ENCODE data around the gene SLC6A17.

SLC6A17 gene

DNA sequence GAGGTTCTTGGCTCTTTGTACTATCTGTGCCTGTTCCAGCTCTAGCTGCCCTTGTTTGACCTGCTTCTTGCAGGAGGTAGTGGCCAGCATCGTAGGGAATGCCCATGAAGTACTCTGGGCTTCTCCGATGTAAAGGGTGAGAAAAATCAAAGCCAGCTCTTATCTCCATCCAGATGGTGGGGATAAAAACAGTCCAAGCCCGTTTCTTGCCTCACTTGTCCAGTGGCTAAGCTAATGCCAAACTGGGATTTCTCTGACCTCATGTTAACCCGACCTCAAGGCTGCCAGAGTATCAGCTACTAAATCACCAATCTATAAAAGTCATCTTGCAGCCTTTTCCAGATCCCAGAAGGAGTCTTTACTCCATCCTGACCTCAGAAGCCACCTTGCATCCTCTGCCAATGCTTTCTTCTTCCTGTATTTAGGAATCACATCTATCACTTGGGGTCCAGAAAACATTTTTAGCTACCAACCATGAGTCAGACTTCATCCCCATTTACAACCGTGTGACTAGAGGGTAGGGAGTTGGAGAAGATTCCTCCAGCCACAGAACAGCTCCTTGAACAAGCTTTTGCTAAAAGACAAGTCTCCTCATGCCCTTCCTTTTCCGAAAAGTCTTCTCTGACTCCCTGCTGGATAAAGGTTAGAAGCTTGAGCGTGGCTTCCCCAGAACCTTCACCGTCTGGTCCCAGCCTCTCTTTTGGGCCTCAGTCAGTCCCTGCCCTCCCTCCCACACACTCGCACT is 95.8 kb downstream of the SLC6A17 start:
- H3K27me3 ChIP-seq (ENCODE audit: insufficient read depth, poor library complexity, severe bottlenecking): no peaks in the 10 kb centered on the region

DNA sequence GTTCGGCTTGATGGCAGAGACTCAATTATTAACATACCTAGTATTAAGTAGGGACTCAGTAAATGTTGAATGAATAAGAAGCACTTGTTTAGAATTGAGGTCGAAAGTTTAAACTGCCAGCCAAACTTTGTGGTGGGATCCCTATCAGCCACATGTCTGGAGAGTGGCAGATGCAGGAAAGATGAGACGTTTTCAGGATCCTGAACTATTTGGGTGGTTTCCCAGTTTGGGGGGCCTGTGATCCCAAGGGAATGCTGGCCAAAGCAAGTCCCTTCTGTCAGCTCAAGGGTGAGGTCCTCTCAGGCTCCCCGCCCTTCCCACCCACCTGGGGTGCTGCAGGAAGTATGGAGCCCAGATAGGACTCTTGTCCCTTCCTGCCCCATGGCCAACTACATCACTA is 98.5 kb downstream of the SLC6A17 start:
- Histone ChIP-seq H3K27me3 (ENCODE audit: insufficient read depth, poor library complexity, severe bottlenecking) (no peaks in the 10 kb centered on the region), H3K27ac (replicated peaks) (no peak overlapping the region), H3K4me3 (replicated peaks; ENCODE audit: insufficient read depth, low read length) (no peak overlapping the region)
- no peak for DNase-seq (ENCODE audit: low read depth in 1 of 2, low spot score in 1 of 2)
- TF ChIP-seq, protein P1, sequence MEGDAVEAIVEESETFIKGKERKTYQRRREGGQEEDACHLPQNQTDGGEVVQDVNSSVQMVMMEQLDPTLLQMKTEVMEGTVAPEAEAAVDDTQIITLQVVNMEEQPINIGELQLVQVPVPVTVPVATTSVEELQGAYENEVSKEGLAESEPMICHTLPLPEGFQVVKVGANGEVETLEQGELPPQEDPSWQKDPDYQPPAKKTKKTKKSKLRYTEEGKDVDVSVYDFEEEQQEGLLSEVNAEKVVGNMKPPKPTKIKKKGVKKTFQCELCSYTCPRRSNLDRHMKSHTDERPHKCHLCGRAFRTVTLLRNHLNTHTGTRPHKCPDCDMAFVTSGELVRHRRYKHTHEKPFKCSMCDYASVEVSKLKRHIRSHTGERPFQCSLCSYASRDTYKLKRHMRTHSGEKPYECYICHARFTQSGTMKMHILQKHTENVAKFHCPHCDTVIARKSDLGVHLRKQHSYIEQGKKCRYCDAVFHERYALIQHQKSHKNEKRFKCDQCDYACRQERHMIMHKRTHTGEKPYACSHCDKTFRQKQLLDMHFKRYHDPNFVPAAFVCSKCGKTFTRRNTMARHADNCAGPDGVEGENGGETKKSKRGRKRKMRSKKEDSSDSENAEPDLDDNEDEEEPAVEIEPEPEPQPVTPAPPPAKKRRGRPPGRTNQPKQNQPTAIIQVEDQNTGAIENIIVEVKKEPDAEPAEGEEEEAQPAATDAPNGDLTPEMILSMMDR (IDR thresholded peaks at IDR 0.05; ENCODE audit: insufficient read depth, low read length): no peak
- TF ChIP-seq SPI1 (IDR thresholded peaks at IDR 0.05; ENCODE audit: borderline replicate concordance, low read depth): no peak
- no peak for TF ChIP-seq GABPA (IDR thresholded peaks at IDR 0.05; ENCODE audit: low read depth)
- no peak for TF ChIP-seq POLR2AphosphoS5 (IDR thresholded peaks at IDR 0.05; ENCODE audit: low read depth)
- TF ChIP-seq, protein P2, sequence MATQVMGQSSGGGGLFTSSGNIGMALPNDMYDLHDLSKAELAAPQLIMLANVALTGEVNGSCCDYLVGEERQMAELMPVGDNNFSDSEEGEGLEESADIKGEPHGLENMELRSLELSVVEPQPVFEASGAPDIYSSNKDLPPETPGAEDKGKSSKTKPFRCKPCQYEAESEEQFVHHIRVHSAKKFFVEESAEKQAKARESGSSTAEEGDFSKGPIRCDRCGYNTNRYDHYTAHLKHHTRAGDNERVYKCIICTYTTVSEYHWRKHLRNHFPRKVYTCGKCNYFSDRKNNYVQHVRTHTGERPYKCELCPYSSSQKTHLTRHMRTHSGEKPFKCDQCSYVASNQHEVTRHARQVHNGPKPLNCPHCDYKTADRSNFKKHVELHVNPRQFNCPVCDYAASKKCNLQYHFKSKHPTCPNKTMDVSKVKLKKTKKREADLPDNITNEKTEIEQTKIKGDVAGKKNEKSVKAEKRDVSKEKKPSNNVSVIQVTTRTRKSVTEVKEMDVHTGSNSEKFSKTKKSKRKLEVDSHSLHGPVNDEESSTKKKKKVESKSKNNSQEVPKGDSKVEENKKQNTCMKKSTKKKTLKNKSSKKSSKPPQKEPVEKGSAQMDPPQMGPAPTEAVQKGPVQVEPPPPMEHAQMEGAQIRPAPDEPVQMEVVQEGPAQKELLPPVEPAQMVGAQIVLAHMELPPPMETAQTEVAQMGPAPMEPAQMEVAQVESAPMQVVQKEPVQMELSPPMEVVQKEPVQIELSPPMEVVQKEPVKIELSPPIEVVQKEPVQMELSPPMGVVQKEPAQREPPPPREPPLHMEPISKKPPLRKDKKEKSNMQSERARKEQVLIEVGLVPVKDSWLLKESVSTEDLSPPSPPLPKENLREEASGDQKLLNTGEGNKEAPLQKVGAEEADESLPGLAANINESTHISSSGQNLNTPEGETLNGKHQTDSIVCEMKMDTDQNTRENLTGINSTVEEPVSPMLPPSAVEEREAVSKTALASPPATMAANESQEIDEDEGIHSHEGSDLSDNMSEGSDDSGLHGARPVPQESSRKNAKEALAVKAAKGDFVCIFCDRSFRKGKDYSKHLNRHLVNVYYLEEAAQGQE (IDR thresholded peaks at IDR 0.05; ENCODE audit: insufficient replicate concordance, low read depth): no peak

More for the DNA sequence above, 95.8 kb downstream of the SLC6A17 start:
- Histone ChIP-seq H3K4me3 (replicated peaks; ENCODE audit: insufficient read depth, low read length) (no peak overlapping the region), H3K27ac (replicated peaks) (no peak overlapping the region)
- no peak for DNase-seq (ENCODE audit: low read depth in 1 of 2, low spot score in 1 of 2)
- TF ChIP-seq POLR2AphosphoS5 (IDR thresholded peaks at IDR 0.05; ENCODE audit: low read depth) (no peak), SPI1 (IDR thresholded peaks at IDR 0.05; ENCODE audit: borderline replicate concordance, low read depth) (no peak), GABPA (IDR thresholded peaks at IDR 0.05; ENCODE audit: low read depth) (no peak)
- TF ChIP-seq, protein P2 (IDR thresholded peaks at IDR 0.05; ENCODE audit: insufficient replicate concordance, low read depth): no peak
- TF ChIP-seq, protein P1 (IDR thresholded peaks at IDR 0.05; ENCODE audit: insufficient read depth, low read length): no peak

DNA sequence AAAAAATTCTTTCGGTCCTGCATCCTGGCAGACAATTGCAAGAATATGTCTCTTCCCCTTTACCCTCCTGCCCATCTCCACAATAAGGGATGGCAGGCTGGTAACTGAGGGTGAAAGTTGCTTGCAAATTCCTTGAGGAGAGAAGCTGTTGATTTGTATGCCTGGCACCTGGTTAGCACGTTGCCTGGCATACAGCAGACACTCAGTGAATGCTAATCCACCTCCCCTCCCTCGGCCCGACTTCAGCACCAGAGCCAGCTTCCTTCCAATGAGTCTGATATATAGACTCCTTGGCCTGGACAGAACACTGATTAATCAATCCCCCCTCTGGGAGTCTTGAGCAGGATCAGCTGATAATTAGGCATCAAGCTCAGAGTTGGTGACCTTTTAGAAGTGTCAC is 99.0 kb downstream of the SLC6A17 start:
- no peak for DNase-seq (ENCODE audit: low read depth in 1 of 2, low spot score in 1 of 2)
- TF ChIP-seq, protein P1 (IDR thresholded peaks at IDR 0.05; ENCODE audit: insufficient read depth, low read length): no peak
- TF ChIP-seq POLR2AphosphoS5 (IDR thresholded peaks at IDR 0.05; ENCODE audit: low read depth) (no peak), GABPA (IDR thresholded peaks at IDR 0.05; ENCODE audit: low read depth) (no peak), SPI1 (IDR thresholded peaks at IDR 0.05; ENCODE audit: borderline replicate concordance, low read depth) (no peak)
- TF ChIP-seq, protein P2 (IDR thresholded peaks at IDR 0.05; ENCODE audit: insufficient replicate concordance, low read depth): no peak
- H3K4me3 ChIP-seq (replicated peaks; ENCODE audit: insufficient read depth, low read length): no peak overlapping the region
- H3K27ac ChIP-seq (replicated peaks): no peak overlapping the region
- H3K27me3 ChIP-seq (ENCODE audit: insufficient read depth, poor library complexity, severe bottlenecking): no peaks in the 10 kb centered on the region
